GM21619 (cell line): Measurements from ENCODE around the gene CCDC120.

Experiments used
- ATAC-seq: cut with Tn5 transposase; IDR thresholded peaks from one replicate; pipeline ENCODE4 v1.9.1; 2021; ENCODE audit not compliant: unreplicated experiment

The CCDC120 gene

DNA sequence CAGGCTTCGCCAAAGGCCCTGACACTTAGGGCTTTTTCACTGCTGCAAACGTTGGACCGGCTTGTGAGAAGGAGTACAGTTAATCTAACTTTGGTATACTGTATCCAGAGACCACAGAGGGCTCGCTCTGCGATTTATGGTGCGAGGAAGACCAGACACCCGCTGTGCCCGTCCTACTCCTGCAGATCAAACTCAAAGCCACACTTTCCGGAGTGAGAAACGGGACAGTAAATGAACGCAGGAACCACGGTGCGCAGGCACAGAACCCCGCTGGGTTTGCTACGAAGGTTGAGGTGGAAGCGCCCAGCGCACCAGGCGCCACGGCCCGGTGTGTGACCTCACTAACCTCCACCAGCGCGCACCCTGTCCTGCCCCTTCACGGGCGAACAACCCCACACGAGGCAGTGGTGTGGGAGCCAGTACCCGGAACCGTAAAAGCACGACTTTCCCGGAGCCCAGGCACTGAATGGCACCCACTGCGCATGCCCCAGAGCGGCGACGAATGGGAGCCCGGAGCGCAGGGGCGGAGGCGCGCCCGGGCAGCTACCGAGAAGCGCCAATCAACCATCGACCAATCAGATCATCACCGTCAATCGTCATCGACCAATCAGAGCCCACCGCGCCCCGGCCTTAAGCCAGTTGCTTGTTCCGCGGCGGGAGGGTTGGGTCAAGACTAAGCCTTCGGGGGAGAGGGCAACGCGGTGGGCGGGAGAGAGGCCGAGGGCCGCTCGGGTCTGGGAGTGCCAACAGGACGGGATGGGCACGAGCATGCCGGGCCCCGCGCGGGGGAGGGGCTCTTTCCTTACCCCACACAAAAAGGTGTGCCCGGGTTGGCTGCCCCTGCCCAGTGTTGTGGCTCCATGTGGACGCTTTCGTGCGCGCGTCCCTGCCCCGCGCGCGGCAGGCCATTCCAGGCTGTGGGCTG, 42.2 kb downstream of the CCDC120 start:
- ATAC-seq, result peak; percentile 93

DNA sequence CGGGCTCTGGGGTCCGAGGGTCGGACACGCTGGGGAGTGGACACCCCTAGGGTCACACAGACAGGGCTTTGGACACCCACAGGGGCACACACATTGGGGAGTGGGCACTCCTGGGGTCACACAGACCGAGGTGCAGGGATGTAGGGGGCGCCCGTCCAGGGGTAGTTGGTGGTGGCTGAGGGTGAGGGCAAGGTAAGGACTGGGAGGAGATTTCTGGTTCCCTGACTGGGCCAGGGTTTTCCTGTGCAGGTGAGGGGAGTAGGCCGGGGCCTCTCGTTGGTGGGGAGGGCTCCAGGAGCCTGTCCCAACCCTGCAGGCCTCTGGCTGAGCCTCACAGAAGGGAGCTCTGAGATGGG, 42.8 kb downstream of the CCDC120 start:
- no peak for ATAC-seq

DNA sequence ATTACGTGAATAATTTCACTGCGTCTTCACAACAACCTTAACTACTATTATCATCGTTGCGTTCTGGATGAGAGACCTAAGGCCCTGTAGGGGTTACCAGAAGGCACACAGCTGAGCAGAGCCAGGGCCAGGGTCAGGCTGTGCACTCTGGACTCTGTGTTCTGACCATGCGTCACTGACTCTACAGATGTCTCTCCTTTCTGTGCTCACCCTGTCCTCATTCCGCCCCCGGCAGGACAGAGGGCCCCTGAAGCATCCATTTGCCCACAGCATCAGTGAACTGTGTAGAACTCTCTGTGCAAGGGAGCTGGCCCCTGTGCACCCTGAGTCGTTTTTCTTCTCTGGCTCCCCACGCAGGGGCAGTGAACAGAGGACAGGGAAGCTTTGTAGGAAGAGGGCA, 43.4 kb downstream of the CCDC120 start:
- no peak for ATAC-seq

DNA sequence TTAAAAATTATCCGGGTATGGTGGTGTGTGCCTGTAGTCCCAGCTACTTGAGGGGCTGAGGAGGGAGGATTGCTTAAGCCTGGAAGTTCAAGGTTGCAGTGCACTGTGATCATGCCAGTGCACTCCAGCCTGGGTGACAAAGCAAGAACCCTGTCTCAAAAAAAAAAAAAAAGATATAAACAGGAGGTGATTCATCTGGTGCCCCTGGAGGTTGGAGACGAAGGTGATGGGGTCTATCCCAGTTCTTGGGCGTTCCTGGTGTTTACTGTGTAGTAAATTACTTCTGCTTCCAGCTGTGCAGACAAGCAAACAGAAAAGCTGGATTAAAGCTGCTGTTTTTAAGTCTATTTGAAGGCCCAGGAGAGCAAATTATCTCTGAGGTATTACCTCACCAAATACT, 44.8 kb downstream of the CCDC120 start:
- ATAC-seq, result no peak

DNA sequence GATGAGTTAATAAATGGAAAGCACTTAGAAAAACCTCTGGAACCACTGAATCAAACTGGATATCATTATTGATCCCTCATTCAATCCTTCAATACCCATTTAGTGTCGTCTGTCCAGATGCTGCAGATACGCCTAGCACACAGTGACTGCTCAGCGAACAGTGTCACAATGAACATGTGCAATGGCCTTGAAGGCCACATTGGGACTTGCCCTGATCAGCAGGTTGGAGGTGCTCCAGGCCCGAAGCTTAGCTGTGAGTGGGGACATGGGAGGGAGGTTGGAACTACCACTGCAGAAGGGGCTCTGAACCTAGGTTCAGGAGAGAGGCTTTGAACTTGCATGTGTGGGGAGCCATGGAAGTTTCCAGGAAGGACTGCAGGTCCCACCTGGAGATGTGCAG, 47.5 kb downstream of the CCDC120 start:
- no peak for ATAC-seq

DNA sequence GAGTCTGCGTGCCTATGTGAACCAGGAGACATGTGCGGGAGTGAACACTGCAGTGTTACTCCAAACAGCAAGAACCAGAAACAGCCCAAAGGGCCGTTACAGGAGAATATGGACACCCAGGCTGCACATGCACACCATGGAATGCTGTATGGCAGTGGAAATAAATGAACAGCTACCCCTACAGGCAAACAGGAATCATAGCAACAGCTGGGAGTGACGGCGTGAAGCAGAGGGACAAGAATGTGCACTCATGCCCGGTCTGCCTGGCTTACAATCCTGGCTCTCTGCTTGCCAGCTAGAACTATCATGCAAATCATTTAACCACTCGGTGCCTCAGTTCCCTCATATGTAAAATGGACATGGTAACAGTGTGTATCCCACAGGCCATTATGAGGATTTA, 48.1 kb downstream of the CCDC120 start:
- ATAC-seq, result no peak

DNA sequence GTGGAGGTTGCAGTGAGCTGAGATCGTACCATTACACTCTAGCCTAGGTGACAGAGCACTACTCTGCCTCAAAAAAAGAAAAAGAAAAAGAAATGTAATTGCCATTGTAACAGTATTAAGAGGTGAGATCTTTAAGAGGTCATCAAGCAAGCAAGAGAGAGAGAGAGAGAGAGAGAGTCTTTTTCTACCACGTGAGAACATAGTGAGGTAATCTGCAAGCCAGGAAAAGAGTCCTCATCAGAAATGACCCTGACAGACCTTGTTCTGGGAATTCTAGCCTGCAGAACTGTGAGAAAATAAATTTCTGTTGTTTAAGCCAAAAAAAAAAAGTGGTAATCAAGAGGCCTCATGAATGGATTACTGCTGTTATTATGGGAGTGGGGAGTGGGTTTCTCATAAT, 49.8 kb downstream of the CCDC120 start:
- no peak for ATAC-seq

DNA sequence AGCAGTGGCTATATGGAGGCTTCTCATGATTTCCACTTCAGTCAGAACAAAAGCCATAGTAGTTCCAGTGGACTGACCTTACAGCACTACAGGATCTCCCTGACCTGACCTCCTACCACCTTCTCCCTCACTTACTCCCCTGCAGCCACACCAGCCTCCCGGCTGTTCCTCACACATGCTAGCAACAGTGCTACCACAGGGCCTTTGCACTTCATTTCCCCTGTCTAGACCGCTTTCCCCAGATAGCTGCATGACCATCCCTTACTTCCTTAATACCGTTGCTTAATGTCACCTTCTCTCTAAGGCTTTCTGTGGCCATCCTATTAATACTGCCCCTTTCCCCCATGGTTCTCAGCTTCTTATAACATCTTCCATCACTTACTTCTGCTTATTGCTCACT, 51.6 kb downstream of the CCDC120 start:
- no peak for ATAC-seq

DNA sequence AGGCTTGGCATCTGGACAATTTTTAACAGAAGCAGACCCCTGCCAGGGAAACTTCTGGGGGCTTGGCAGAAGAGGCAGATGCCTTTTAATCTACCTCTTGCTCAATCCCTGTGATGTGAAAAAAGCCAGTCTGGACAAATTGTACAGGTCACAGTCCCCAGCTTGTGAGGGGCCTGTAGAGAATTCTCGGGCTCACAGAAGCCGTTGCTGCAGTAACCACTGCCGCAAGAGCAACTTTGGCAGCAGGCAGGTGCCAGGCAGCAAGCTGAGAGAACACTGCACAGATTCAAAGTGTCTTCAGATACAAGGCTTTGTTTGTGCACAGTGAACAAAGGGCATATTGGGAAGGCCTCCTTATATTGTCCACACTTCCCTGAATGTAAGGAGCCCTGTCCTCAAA, 53.0 kb downstream of the CCDC120 start:
- no peak for ATAC-seq

DNA sequence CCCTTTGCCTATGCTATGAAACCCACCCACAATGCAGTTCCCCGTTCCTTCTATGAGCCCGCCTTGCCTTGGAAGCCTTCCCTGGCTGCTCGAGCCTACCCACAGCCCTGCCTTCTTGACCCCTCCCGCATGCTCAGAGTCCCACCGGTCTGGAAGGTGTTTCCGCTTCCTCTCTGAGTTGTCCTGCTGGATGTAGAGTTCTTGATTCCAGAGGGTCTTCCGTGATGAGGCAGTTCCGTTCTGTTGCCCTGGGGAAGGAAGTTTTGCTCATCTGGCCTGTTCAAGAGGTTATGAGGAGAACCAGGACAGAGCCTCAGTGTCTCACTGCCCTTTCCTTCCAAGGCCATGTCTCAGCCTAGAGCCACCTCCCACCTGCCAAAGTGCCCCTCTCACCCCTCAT, 57.3 kb downstream of the CCDC120 start:
- ATAC-seq, result no peak

DNA sequence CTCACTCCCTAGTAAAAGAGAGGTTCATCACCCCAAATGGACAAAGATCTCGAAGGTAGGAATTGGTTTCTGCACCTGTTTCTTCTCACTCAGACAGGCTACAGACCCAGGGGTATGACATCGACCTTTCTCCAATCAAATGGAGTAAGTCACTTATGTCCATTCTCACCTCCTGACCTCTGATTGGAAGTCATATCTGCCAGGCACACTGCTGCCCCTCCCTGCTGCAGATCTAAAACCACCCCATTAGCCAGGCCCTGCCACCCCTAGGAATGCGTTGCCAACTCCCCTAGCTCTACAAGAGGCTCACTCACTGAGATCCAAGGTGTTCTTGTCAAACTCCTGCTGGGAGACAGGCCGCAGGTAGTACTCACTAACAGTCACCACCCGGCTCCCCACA, 57.9 kb downstream of the CCDC120 start:
- ATAC-seq, result no peak

DNA sequence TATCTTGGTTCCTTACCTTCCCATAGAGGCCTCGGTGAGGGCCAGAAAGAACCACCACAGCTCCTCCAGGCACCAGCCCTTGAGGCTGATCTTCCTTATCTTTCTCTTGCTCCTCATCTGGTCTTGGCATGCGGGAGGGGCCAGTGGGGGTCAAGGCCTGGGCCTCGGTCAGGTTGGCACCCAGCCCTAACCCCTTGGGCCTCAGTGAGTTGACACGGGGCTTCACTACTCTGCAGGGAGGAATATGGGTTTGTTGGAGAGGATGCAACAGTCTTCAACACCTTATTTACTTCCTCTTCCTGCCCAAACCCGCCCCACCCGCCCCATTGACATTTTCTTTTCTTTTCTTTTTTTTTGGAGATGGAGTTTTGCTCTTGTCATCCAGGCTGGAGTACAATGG, 58.8 kb downstream of the CCDC120 start:
- no peak for ATAC-seq
